Neural cell (in vitro differentiated cells): ENCODE data around the gene USP10.
"Not testable (repeated sequence)": the region's sequence is repeated elsewhere in the genome, so short reads cannot be mapped to it uniquely, and the experiment has no call there.

ENCODE experiments used
- EP300 ChIP-seq: fragments of 450-650 bp; conservative IDR thresholded peaks from 2 replicates; pipeline ENCODE4 v1.6.1; 2014; ENCODE audit warnings: antibody characterized with exemption, mild to moderate bottlenecking, moderate library complexity; ENCODE audit not compliant: poor library complexity, severe bottlenecking
- EZH2 ChIP-seq: fragments of 200-600, 300-800 bp; shearing (Covaris generic), sonication (generic); IDR thresholded peaks from 2 replicates; pipeline ENCODE4 v1.6.1; 2014; ENCODE audit warnings: antibody characterized with exemption, low read length, borderline replicate concordance, mild to moderate bottlenecking; ENCODE audit not compliant: insufficient read depth, poor library complexity, severe bottlenecking
- MXI1 ChIP-seq: fragments of 450-650 bp; conservative IDR thresholded peaks from 2 replicates; pipeline ENCODE4 v1.6.1; 2014; ENCODE audit warnings: antibody characterized with exemption, mild to moderate bottlenecking; ENCODE audit not compliant: poor library complexity, severe bottlenecking
- POLR2AphosphoS5 ChIP-seq: IDR thresholded peaks from 2 replicates; pipeline ENCODE4 v1.6.1; 2012
- REST ChIP-seq: IDR thresholded peaks from 2 replicates; pipeline ENCODE4 v1.6.1; 2012; ENCODE audit warnings: borderline replicate concordance
- SMC3 ChIP-seq: fragments of 450-650 bp; conservative IDR thresholded peaks from 2 replicates; pipeline ENCODE4 v1.6.1; 2014; ENCODE audit warnings: antibody characterized with exemption, mild to moderate bottlenecking, moderate library complexity; ENCODE audit not compliant: poor library complexity
- TAF1 ChIP-seq: IDR thresholded peaks from 2 replicates; pipeline ENCODE4 v1.6.1; 2012; ENCODE audit warnings: low read depth
- TF ChIP-seq, protein P1 (sequence below): fragments of 450-650 bp; IDR thresholded peaks from 2 replicates; pipeline ENCODE4 v1.5.1; 2014; ENCODE audit warnings: antibody characterized with exemption, mild to moderate bottlenecking, moderate library complexity; ENCODE audit not compliant: poor library complexity, severe bottlenecking

DNA sequence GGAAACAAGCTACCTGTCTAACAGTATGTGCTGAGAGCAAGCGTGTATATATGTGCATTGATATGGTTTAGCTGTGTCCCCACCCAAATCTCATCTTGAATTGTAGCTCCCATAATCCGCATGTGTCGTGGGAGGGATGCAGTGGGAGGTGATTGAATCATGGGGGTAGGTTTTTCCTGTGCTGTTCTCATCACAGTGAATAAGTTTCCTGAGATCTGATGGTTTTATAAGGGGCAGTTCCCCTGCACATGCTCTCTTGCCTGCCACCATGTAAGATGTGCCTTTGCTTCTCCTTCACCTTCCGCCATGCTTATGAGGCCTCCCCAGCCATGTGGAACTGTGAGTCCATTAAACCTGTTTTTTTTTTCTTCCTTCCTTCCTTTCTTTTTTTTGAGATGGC is 11.6 kb upstream of the USP10 start:
- not testable (repeated sequence) for TF ChIP-seq TAF1, MXI1, EP300, REST, SMC3, EZH2, POLR2AphosphoS5
- TF ChIP-seq, protein P1, sequence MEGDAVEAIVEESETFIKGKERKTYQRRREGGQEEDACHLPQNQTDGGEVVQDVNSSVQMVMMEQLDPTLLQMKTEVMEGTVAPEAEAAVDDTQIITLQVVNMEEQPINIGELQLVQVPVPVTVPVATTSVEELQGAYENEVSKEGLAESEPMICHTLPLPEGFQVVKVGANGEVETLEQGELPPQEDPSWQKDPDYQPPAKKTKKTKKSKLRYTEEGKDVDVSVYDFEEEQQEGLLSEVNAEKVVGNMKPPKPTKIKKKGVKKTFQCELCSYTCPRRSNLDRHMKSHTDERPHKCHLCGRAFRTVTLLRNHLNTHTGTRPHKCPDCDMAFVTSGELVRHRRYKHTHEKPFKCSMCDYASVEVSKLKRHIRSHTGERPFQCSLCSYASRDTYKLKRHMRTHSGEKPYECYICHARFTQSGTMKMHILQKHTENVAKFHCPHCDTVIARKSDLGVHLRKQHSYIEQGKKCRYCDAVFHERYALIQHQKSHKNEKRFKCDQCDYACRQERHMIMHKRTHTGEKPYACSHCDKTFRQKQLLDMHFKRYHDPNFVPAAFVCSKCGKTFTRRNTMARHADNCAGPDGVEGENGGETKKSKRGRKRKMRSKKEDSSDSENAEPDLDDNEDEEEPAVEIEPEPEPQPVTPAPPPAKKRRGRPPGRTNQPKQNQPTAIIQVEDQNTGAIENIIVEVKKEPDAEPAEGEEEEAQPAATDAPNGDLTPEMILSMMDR = not testable (repeated sequence)
